Right lobe of liver (tissue), 6 donors: Measurements from ENCODE around the gene RBMS3. TPM values are rescaled to one million over a fixed set of nuclear protein-coding genes. Genes with fewer than 3 reads are reported as not detected.

Source experiments
- ATAC-seq, 4 donors: fragments of 200-7000 bp; cut with Tn5 transposase; one replicate each; pipeline ENCODE4 v1.9.1; 2020; ENCODE audit warnings: mild to moderate bottlenecking in 4 of 4, moderate library complexity in 4 of 4
- DNase-seq, 3 donors: peaks; one replicate each; pipeline ENCODE4 v3.0.0-alpha.2; 2020
- H3K27ac ChIP-seq, 3 donors: fragments of 200-600 bp; one replicate each; pipeline ENCODE4 v1.8.0; 2022
- H3K27me3 ChIP-seq, 2 donors: fragments of 200-600 bp; one replicate each; pipeline ENCODE4 v1.8.0; 2022
- H3K36me3 ChIP-seq, 4 donors: fragments of 200-600 bp; sonication (generic) in 1 of 4; one replicate each; pipeline versions ENCODE4 v1.5.1 to v1.8.0; 2017 to 2022; ENCODE audit warnings: control low read depth in 1 of 4
- H3K4me1 ChIP-seq, 4 donors: fragments of 200-600 bp; sonication (generic) in 1 of 4; one replicate each; pipeline versions ENCODE4 v1.5.1 to v1.8.0; 2017 to 2022; ENCODE audit warnings: control low read depth in 1 of 4
- H3K4me3 ChIP-seq, 3 donors: fragments of 200-600 bp; one replicate each; pipeline ENCODE4 v1.8.0; 2022
- H3K9me3 ChIP-seq, 4 donors: fragments of 200-600 bp; sonication (generic) in 1 of 4; one replicate each; pipeline versions ENCODE4 v1.5.1 to v1.8.0; 2017 to 2022; ENCODE audit warnings: control low read depth in 1 of 4
- CTCF ChIP-seq, 4 donors: fragments of 200-600 bp in 3 of 4; fragments of 450-650 bp in 1 of 4; IDR thresholded peaks; one replicate each; pipeline versions ENCODE4 v1.5.1 to v1.8.0; 2016 to 2022; ENCODE audit warnings: antibody characterized with exemption in 4 of 4, mild to moderate bottlenecking in 2 of 4
- POLR2A ChIP-seq: fragments of 450-650 bp; IDR thresholded peaks from one replicate; pipeline ENCODE4 v1.6.1; 2017; ENCODE audit warnings: antibody characterized with exemption, mild to moderate bottlenecking
- WGBS: methylation state at CpG from one replicate; pipeline ENCODE4 v1.1.6; 2018; ENCODE audit warnings: low coverage, low lambda C conversion rate; ENCODE audit not compliant: insufficient coverage; ENCODE audit errors: missing lambda C conversion rate; 5-methylcytosine and 5-hydroxymethylcytosine counted together
- intact Hi-C, 2 donors: fragments of 100-400 bp; cut with DNase I; formaldehyde crosslinking; loops; one replicate each; pipeline versions ENCODE4 v1.11.2 to v1.14.1; 2022
- total RNA-seq, 6 experiments: library from RNA; depleted of rRNA in 2 of 6; stranded (reverse); fragments of >200 nt in 2 of 6; fragmentation: NEBNext Ultra II Directional in 3 of 6; extraction: Animal tissue kit (Norgen Biotek cat#: 25700) in 3 of 6; gene quantifications; one replicate each; pipeline versions ENCODE4 v1.1.0 to v1.2.4, GENCODE V29; 2016 to 2023
- donor health status: DM: no; HTN: yes; CAD: no.
- donor health status: DM: no; HTN: no; CAD: no.
- donor health status: DM: no; HTN: no; CAD: no.
- donor health status: DM: no; HTN: yes; CAD: no.
- donor health status: DM: no; HTN: yes; CAD: no.

RBMS3 gene
- total RNA-seq, 6 experiments from 2014 or later: 6.3 to 11.5 (median 8.3) TPM

GRCh38 chr3:29281094-29281343 is 148 bp downstream of the RBMS3 start:
- H3K36me3 ChIP-seq: no peaks in the 10 kb centered on the region
- intact Hi-C loops: no loop called here
- DNase-seq (no peak), ATAC-seq (no peak)
- peaks cover 0 to 3% of the 10 kb centered on the region in 2 donors for H3K27me3 ChIP-seq
- peak overlapping the region; percentile 60 to 64 (median 63) for H3K27ac ChIP-seq
- WGBS: 6% methylated on average over 3 of the region's 3 CpGs
- no peaks in the 10 kb centered on the region for H3K9me3 ChIP-seq
- H3K4me3 ChIP-seq: peak overlapping the region; percentile 25 to 46 (median 36)
- H3K4me1 ChIP-seq: no peaks in the 10 kb centered on the region
- TF ChIP-seq CTCF (IDR thresholded peaks at IDR 0.05) (no peak), POLR2A (peak; percentile 3)

- intact Hi-C loops: no loop called here
- Histone ChIP-seq H3K27me3 (peaks cover 0 to 5% of the 10 kb centered on the region in 2 donors), H3K27ac (peak overlapping the region; percentile 60 to 64 (median 63)), H3K4me1 (no peaks in the 10 kb centered on the region), H3K9me3 (no peaks in the 10 kb centered on the region), H3K4me3 (peak overlapping the region; percentile 25 to 46 (median 36)), H3K36me3 (no peaks in the 10 kb centered on the region)
- peak; percentile 23 to 41 (median 36) for ATAC-seq
- no peak for DNase-seq
- no peak for TF ChIP-seq POLR2A
- no peak for TF ChIP-seq CTCF (IDR thresholded peaks at IDR 0.05)
- whole genome bisulfite sequencing: 8% methylated on average over 18 of the region's 18 CpGs
These were observed 722 bp downstream of the RBMS3 start for GRCh38 chr3:29281344-29282241.

- H3K36me3 ChIP-seq: no peaks in the 10 kb centered on the region
- peak overlapping the region; percentile 60 to 64 (median 63) for H3K27ac ChIP-seq
- DNase-seq: no peak
- H3K27me3 ChIP-seq: peaks cover 0 to 9% of the 10 kb centered on the region in 2 donors
- H3K9me3 ChIP-seq: no peaks in the 10 kb centered on the region
- peak in 2 of 4 donors; percentile 5 to 27 for ATAC-seq
- H3K4me1 ChIP-seq: no peaks in the 10 kb centered on the region
- peak overlapping the region; percentile 25 to 46 (median 36) for H3K4me3 ChIP-seq
- TF ChIP-seq POLR2A (no peak), CTCF (IDR thresholded peaks at IDR 0.05) (no peak)
- intact Hi-C loops: no loop called here
- WGBS: 21% methylated on average over 13 of the region's 13 CpGs
These were observed 1.8 kb downstream of the RBMS3 start for GRCh38 chr3:29282427-29283230.

GRCh38 chr3:29283231-29284119 is 2.6 kb downstream of the RBMS3 start:
- Histone ChIP-seq H3K36me3 (no peaks in the 10 kb centered on the region), H3K27me3 (peaks cover 0 to 9% of the 10 kb centered on the region in 2 donors), H3K4me3 (peak overlapping the region; percentile 25 to 46 (median 36)), H3K4me1 (no peaks in the 10 kb centered on the region), H3K9me3 (no peaks in the 10 kb centered on the region), H3K27ac (peak overlapping the region; percentile 60 to 64 (median 63))
- ATAC-seq (no peak), DNase-seq (no peak)
- TF ChIP-seq CTCF (IDR thresholded peaks at IDR 0.05): no peak
- TF ChIP-seq POLR2A: no peak
- 44% methylated on average over 4 of the region's 4 CpGs for WGBS
- intact Hi-C loops: no loop called here
